MCF 10A (cell line): ENCODE data around the gene DISP3. TPM values are rescaled to one million over a fixed set of nuclear protein-coding genes. Genes with fewer than 3 reads are reported as not detected.

Experiments
- BruUV-seq: library from RNA; stranded (reverse); fragments of 400-500 nt; replicated peaks from 2 replicates; lab custom pipeline; 2021; lab: Mats Ljungman, UMichigan
- CTCF ChIA-PET: fragments of 300-600 bp; sonication (Branson Sonifier 250); formaldehyde crosslinking; extraction: SDS; loops from one replicate; lab custom pipeline; 2021; ENCODE audit warnings: antibody characterized with exemption, inconsistent platforms; lab: Yijun Ruan, JAX
- POLR2A ChIA-PET: fragments of 300-600, 350-650 bp; sonication (Branson Sonifier 250); formaldehyde crosslinking; extraction: SDS; loops from one replicate; lab custom pipeline; 2020; ENCODE audit warnings: antibody characterized with exemption, inconsistent platforms; lab: Yijun Ruan, JAX
- DNase-seq: peaks from one replicate; pipeline ENCODE4 v3.0.0-alpha.2; 2018; ENCODE audit not compliant: unreplicated experiment
- H3K27ac Mint-ChIP-seq: one replicate; pipeline ENCODE4 v1.8.0; 2022; ENCODE audit warnings: mild to moderate bottlenecking, low read depth, mixed read lengths; ENCODE audit not compliant: unreplicated experiment
- H3K27me3 Mint-ChIP-seq: one replicate; pipeline ENCODE4 v1.8.0; 2022; ENCODE audit warnings: mixed read lengths; ENCODE audit not compliant: insufficient read depth, unreplicated experiment
- H3K36me3 Mint-ChIP-seq: one replicate; pipeline ENCODE4 v1.8.0; 2022; ENCODE audit warnings: mild to moderate bottlenecking, moderate library complexity, mixed read lengths; ENCODE audit not compliant: insufficient read depth, unreplicated experiment
- H3K4me1 Mint-ChIP-seq: one replicate; pipeline ENCODE4 v1.8.0; 2022; ENCODE audit warnings: mixed read lengths; ENCODE audit not compliant: insufficient read depth, unreplicated experiment
- H3K4me3 Mint-ChIP-seq: one replicate; pipeline ENCODE4 v1.8.0; 2022; ENCODE audit warnings: mild to moderate bottlenecking, moderate library complexity, mixed read lengths; ENCODE audit not compliant: unreplicated experiment
- H3K9me3 Mint-ChIP-seq: one replicate; pipeline ENCODE4 v1.8.0; 2022; ENCODE audit warnings: mixed read lengths; ENCODE audit not compliant: unreplicated experiment
- intact Hi-C: fragments of 100-400 bp; cut with micrococcal nuclease; formaldehyde crosslinking; loops from 2 replicates; pipeline ENCODE4 v1.14.1; 2022
- total RNA-seq: library from RNA; stranded (reverse); gene quantifications from 2 replicates; pipeline ENCODE4 v1.2.3, GENCODE V29; 2022
- TF ChIP-seq, protein P1 (sequence below): fragments of 200-600 bp; IDR thresholded peaks from one replicate; pipeline ENCODE4 v1.8.0; 2022; ENCODE audit warnings: antibody characterized with exemption, mild to moderate bottlenecking; ENCODE audit not compliant: unreplicated experiment

The DISP3 gene
- total RNA-seq, 1 experiment from 2014 or later: 0.09 TPM

DNA sequence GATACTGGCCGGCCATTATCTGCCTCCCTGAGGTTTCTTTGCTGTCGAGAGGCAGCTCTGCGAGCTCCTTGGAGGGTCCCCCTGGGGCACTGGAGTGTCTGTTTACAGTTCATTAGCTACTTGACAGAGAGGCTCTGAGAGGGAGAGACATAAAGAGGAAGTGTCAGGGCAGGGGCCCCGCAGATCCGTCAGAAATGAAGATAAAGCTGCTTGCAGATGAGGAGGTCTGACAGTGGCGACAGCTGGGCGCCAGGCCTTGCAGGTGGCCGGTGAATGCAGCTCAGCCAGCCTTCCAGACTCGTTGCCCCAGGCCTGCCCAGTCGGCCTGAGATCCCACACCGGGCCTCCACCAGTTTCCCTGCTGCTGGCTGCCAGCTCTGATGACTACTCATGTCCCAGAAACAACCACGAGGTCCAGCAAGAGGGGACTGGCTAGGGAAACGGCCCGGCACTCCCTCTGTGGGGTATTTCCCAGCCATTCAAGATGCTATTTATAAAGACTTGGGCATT lies 84.7 kb downstream of the DISP3 start:
- CTCF ChIA-PET: interaction anchor here (1.1 kb wide), 1 partner anchor 90 kb away, joined by 3 read pairs; no protein-coding TSS in a partner anchor
- peak; percentile 9 for DNase-seq
- POLR2A ChIA-PET: interaction anchor here (0.6 to 1.2 kb wide), 2 partner anchors 25 to 312 kb away, joined by 4 to 5 read pairs; no protein-coding TSS in a partner anchor

DNA sequence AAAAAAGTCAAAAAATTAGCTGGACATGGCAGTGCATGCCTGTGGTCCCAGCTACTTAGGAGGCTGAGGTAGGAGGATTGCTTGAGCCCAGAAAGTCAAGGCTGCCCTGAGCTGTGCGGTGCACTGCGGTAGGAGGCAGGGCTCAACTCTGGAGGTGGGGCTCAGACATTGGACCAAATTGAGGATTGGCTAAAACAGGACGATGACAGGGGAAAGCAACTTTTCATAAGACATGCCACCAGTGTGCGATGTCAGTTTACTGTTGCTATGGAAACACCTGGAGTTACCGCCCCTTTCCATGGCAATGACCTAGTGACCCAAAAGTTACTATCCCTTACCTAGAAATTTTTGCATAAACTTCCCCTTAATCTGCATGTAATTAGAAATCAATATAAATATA lies 85.3 kb downstream of the DISP3 start:
- intact Hi-C loops: no loop called here
- Mint-ChIP-seq H3K36me3 (no peaks in the 10 kb centered on the region), H3K4me3 (no peak overlapping the region), H3K4me1 (peaks cover 15% of the 10 kb centered on the region), H3K9me3 (no peaks in the 10 kb centered on the region), H3K27me3 (peaks cover 24% of the 10 kb centered on the region), H3K27ac (no peak overlapping the region)
- BruUV-seq: no TSS peak
- ChIA-PET POLR2A (no interaction called here), CTCF (interaction anchor here (1.1 kb wide), 1 partner anchor 90 kb away, joined by 3 read pairs; no protein-coding TSS in a partner anchor)
- TF ChIP-seq, protein P1, sequence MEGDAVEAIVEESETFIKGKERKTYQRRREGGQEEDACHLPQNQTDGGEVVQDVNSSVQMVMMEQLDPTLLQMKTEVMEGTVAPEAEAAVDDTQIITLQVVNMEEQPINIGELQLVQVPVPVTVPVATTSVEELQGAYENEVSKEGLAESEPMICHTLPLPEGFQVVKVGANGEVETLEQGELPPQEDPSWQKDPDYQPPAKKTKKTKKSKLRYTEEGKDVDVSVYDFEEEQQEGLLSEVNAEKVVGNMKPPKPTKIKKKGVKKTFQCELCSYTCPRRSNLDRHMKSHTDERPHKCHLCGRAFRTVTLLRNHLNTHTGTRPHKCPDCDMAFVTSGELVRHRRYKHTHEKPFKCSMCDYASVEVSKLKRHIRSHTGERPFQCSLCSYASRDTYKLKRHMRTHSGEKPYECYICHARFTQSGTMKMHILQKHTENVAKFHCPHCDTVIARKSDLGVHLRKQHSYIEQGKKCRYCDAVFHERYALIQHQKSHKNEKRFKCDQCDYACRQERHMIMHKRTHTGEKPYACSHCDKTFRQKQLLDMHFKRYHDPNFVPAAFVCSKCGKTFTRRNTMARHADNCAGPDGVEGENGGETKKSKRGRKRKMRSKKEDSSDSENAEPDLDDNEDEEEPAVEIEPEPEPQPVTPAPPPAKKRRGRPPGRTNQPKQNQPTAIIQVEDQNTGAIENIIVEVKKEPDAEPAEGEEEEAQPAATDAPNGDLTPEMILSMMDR: no peak
- no peak for DNase-seq

More for the DNA sequence above, 84.7 kb downstream of the DISP3 start:
- TF ChIP-seq, protein P1: no peak
- H3K27ac Mint-ChIP-seq: no peak overlapping the region
- peaks cover 27% of the 10 kb centered on the region for H3K27me3 Mint-ChIP-seq
- peaks cover 8% of the 10 kb centered on the region for H3K4me1 Mint-ChIP-seq
- H3K4me3 Mint-ChIP-seq: no peak overlapping the region
- H3K36me3 Mint-ChIP-seq: no peaks in the 10 kb centered on the region
- BruUV-seq: no TSS peak
- no peaks in the 10 kb centered on the region for H3K9me3 Mint-ChIP-seq
- intact Hi-C loops: no loop called here

DNA sequence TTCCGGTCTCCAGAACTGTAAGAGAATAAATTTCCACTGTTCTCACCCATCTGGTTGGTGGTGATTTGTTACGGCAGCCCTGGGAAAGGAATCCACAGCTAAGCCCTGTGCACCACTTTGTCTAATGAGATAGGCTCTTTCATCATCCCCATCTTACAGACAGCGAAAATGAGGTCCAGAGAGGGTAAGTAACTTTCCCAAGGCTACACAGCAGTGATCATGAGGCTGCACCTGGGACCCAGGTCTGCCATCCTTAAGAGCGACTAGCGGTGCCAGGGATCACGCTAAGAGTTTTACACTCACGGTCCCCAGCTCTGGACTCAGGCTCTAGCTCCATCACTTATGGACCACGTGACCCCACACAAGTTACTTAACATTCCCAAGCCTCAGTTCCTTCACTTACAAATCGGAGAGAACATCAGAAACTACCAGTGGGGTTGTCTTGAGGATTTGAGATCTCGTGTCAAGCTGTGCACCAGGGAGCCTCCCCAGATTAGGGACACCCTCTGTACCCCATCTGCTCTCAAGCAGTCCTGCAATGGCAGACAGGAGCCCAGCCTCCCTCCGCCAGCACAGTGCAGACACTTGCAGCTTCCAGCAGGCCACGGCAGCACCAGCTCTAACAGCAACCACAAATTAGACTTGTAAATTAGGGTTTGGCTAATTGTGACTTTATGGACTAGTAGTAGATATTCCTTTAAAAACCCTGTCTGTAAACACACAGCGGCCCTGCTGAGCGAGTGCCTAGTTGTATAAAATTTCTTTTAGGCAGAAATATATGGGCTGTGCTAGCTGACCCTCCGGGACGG lies 87.3 kb downstream of the DISP3 start:
- Mint-ChIP-seq H3K4me3 (no peak overlapping the region), H3K27me3 (peaks cover 13% of the 10 kb centered on the region), H3K36me3 (no peaks in the 10 kb centered on the region), H3K4me1 (peaks cover 17% of the 10 kb centered on the region), H3K27ac (no peak overlapping the region), H3K9me3 (no peaks in the 10 kb centered on the region)
- ChIA-PET CTCF (no interaction called here), POLR2A (no interaction called here)
- BruUV-seq: no TSS peak
- TF ChIP-seq, protein P1: no peak
- intact Hi-C loops: no loop called here
- DNase-seq: no peak
